A549 (cell line): ENCODE results near the gene AFF3.

Experiments used
- EP300 ChIP-seq, 2 experiments: fragments of >200 bp; sonication (Bioruptor Twin); formaldehyde crosslinking; IDR thresholded peaks; 2 replicates in 1 of 2; 3 replicates in 1 of 2; pipeline ENCODE4 v1.6.1; 2016 to 2017
- HOXA7 ChIP-seq: fragments of 250-450 bp; sonication (Bioruptor Pico); IDR thresholded peaks from 2 replicates; pipeline ENCODE4 v1.5.0; 2020; ENCODE audit warnings: mild to moderate bottlenecking, moderate library complexity
- JUNB ChIP-seq: fragments of >200 bp; sonication (Bioruptor Twin); formaldehyde crosslinking; IDR thresholded peaks from 2 replicates; pipeline ENCODE4 v1.6.1; 2016
- NPAS2 ChIP-seq: fragments of 250-450 bp; sonication (Bioruptor Pico); IDR thresholded peaks from 2 replicates; pipeline ENCODE4 v1.8.0; 2022; ENCODE audit warnings: mild to moderate bottlenecking, moderate library complexity, borderline replicate concordance
- POLR2A ChIP-seq: IDR thresholded peaks from 2 replicates; pipeline ENCODE4 v1.6.1; 2012; ENCODE audit warnings: mild to moderate bottlenecking, low read length
- RCOR1 ChIP-seq: fragments of 150-350 bp; IDR thresholded peaks from 2 replicates; pipeline ENCODE4 v1.6.1; 2014; ENCODE audit warnings: antibody characterized with exemption, low read length, low read depth
- RFX5 ChIP-seq: fragments of 450-650 bp; IDR thresholded peaks from 2 replicates; pipeline ENCODE4 v1.7.1; 2014; ENCODE audit warnings: antibody characterized with exemption, mild to moderate bottlenecking, moderate library complexity
- ZC3H11A ChIP-seq: fragments of 450-650 bp; IDR thresholded peaks from 2 replicates; pipeline ENCODE4 v1.6.1; 2014; ENCODE audit warnings: antibody characterized with exemption, mild to moderate bottlenecking
- TF ChIP-seq, protein P1 (sequence below): fragments of >200 bp; sonication (Bioruptor Twin); formaldehyde crosslinking; IDR thresholded peaks from 3 replicates; pipeline ENCODE4 v1.5.1; 2016
- TF ChIP-seq, protein P2 (sequence below): IDR thresholded peaks from 2 replicates; pipeline ENCODE4 v1.6.1; 2012
- TF ChIP-seq, protein P3 (sequence below): fragments of 200-600 bp; sonication (generic); IDR thresholded peaks from 2 replicates; pipeline ENCODE4 v1.6.1; 2016; ENCODE audit warnings: antibody characterized with exemption, mild to moderate bottlenecking, moderate library complexity

DNA sequence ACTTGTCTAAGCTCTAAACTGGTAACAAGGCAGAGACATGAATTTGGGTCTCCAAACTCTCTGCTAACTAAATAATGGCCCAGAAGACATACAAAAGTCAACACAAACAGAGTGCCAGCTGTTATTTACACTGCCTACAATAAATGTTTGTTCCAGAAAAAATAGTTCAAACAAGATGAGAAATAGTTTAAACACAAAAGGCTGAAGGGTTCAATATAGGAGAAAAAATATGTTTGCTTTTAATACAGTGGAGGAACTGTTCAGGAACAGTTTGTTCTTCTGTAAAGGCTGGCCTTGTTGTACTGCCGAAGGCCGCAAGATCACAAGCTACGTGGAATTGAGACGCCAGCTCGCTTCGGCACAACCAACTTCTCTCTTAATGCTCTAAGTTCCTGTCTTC, 74.6 kb downstream of the AFF3 start:
- TF ChIP-seq, protein P1, sequence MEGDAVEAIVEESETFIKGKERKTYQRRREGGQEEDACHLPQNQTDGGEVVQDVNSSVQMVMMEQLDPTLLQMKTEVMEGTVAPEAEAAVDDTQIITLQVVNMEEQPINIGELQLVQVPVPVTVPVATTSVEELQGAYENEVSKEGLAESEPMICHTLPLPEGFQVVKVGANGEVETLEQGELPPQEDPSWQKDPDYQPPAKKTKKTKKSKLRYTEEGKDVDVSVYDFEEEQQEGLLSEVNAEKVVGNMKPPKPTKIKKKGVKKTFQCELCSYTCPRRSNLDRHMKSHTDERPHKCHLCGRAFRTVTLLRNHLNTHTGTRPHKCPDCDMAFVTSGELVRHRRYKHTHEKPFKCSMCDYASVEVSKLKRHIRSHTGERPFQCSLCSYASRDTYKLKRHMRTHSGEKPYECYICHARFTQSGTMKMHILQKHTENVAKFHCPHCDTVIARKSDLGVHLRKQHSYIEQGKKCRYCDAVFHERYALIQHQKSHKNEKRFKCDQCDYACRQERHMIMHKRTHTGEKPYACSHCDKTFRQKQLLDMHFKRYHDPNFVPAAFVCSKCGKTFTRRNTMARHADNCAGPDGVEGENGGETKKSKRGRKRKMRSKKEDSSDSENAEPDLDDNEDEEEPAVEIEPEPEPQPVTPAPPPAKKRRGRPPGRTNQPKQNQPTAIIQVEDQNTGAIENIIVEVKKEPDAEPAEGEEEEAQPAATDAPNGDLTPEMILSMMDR, result no peak
- TF ChIP-seq HOXA7 (CRISPR knock-in tag) (no peak), RCOR1 (no peak), EP300 (IDR thresholded peaks at IDR 0.05) (no peak), ZC3H11A (no peak), NPAS2 (CRISPR knock-in tag) (no peak), JUNB (no peak), RFX5 (no peak), POLR2A (no peak)
- TF ChIP-seq, protein P2, sequence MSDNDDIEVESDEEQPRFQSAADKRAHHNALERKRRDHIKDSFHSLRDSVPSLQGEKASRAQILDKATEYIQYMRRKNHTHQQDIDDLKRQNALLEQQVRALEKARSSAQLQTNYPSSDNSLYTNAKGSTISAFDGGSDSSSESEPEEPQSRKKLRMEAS, result no peak
- TF ChIP-seq, protein P3, sequence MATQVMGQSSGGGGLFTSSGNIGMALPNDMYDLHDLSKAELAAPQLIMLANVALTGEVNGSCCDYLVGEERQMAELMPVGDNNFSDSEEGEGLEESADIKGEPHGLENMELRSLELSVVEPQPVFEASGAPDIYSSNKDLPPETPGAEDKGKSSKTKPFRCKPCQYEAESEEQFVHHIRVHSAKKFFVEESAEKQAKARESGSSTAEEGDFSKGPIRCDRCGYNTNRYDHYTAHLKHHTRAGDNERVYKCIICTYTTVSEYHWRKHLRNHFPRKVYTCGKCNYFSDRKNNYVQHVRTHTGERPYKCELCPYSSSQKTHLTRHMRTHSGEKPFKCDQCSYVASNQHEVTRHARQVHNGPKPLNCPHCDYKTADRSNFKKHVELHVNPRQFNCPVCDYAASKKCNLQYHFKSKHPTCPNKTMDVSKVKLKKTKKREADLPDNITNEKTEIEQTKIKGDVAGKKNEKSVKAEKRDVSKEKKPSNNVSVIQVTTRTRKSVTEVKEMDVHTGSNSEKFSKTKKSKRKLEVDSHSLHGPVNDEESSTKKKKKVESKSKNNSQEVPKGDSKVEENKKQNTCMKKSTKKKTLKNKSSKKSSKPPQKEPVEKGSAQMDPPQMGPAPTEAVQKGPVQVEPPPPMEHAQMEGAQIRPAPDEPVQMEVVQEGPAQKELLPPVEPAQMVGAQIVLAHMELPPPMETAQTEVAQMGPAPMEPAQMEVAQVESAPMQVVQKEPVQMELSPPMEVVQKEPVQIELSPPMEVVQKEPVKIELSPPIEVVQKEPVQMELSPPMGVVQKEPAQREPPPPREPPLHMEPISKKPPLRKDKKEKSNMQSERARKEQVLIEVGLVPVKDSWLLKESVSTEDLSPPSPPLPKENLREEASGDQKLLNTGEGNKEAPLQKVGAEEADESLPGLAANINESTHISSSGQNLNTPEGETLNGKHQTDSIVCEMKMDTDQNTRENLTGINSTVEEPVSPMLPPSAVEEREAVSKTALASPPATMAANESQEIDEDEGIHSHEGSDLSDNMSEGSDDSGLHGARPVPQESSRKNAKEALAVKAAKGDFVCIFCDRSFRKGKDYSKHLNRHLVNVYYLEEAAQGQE, result no peak
